Activated naive CD4-positive, alpha-beta T cell treated with anti-CD3 and anti-CD28 coated beads, Interleukin-2, amount 50 U/mL, for 16 hours (primary cell): ENCODE results near the gene SYNE2.

Source experiments
- DNase-seq: peaks from one replicate; pipeline ENCODE4 v3.0.0-alpha.2; 2020

The SYNE2 gene

DNA sequence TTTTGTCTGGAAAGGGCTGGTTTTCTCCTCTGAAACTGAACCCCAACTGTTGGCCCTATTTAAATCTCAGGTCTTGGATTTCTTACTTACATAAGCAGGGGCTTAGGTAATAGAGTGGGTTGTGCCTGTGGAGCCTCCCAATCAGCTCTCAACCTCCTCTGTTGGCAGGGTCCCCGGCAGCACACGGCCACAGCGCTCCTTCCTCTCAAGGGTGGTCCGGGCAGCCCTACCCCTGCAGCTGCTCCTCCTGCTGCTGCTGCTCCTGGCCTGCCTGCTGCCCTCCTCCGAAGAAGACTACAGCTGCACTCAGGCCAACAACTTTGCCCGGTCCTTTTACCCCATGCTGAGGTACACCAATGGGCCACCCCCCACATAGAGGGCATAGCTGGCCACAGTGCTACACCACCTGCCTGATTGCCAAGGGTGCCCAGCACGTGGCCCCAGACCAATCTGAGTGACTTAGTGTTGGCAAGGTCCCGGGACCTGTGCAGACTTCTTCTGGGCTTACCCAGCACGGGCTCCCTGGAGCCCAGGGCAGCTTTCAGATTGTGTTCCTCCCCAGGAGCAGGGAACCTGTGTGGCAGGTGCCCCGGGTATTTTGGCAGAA is 372.4 kb downstream of the SYNE2 start:
- no peak for DNase-seq

DNA sequence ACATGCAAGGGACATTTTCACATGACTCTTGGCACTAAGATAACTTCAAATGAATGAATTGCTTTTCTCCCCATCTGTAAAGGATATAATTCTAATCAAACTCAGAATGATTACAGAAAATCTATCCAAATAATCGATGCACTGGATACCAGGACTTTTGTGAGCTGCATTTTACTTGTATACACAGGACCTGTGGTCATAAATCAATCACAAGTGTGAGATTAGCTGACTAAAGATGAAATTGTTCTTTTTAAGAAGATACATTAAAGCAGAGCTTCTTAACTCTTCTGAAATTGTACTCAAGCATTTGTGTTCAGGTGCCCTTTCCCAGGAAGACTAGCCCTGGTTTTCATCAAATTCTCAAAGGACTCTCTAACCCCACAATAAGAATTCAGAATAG is 375.1 kb downstream of the SYNE2 start:
- no peak for DNase-seq

DNA sequence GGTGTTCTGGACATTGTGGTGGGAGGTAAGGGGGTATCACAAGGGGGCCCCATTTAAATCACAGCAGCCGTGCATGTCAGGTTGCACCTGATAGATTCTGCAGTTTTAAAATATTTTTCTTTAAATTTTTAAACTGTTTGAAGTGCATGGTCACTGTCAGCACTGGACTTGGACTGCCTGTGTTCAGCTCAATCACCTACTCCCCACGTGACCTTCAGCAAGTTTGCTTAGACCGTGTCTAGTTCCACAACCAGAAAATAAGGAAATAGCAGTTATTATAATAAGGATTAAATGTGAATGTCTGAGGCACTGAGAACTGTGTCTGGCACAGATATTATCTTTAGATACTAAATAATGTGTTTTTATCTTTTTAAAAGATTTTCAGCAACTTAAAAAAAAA is 376.7 kb downstream of the SYNE2 start:
- DNase-seq = no peak

DNA sequence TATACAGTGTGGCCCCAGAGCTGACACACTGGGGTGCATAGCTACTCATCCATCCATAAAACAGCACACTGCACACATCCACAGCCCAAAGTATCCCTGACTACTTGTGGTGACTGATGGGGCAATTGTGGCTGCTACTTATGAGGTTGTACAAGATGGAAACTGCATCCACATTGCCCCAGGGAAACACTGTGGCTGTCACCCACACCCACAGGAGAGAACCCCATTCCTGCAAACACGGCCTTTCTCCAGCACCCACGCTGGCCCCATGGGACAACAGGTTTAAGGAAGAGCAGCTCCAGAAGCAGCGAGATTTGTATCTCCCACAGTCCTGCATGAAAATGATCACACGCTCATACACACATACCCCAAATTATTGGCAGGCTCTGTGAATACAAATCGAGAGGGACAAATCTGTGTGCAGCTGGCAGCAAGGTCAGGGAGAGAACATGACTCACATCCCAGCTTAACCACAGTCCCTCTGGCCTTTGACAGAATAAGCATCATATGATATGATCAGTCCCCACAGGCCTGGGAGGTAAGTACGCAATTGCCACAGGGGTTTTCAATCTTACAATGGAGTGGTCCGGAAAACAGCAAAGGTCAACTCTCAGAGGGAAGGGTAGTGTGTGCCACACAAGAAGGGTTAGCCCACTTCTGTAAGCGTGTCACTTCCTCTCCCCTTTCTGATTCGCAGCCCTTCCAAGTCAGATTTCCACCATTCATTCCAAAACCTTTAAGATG is 379.5 kb downstream of the SYNE2 start:
- DNase-seq = no peak

DNA sequence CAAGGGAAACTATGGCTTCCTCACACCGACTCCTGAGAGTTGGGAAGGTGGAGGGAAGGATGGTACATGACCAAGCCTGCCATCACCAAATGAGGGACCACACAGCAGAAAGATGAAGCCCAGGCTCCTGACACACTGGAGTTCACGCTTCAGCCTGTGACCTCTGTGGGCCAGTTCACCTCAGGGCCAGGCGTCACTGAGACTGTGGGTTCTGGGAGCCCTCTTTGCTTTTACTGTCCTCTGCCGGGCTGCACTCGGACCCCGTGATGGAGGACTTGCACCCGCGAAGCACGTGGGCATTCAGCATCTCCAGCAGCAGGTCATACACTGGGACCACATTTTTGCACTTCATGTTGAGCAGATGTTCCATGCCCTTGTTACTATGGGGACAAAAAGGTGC is 380.1 kb downstream of the SYNE2 start:
- DNase-seq = no peak

DNA sequence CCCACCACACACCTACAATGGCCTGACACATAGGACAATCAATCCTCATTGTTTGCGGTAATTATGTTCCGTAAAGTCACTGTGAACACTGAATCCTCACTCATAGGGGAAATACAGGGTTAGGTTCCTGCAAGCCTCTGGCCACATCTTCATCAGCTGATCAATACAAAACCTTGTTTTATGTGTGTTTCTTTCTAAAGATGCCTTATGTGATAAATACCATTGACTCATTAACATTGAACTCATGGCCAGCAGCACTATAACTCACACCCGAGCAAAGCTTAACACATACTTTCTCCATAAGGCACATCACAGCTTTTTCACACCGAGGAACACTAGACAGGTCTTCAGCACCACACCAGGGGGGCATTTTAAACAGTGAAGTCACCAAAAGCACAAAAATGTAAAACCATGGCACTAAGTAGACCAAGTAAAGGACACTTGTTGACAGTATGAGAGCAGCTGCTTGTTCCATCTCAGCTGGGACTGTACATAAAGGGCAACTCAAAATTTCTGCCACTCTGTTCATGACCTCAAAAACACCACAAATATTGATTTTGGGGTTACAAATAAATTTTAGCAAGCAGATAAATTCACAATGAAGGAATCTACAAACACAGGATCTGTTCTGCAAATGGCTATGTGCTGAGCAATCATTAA is 380.9 kb downstream of the SYNE2 start:
- DNase-seq = no peak

DNA sequence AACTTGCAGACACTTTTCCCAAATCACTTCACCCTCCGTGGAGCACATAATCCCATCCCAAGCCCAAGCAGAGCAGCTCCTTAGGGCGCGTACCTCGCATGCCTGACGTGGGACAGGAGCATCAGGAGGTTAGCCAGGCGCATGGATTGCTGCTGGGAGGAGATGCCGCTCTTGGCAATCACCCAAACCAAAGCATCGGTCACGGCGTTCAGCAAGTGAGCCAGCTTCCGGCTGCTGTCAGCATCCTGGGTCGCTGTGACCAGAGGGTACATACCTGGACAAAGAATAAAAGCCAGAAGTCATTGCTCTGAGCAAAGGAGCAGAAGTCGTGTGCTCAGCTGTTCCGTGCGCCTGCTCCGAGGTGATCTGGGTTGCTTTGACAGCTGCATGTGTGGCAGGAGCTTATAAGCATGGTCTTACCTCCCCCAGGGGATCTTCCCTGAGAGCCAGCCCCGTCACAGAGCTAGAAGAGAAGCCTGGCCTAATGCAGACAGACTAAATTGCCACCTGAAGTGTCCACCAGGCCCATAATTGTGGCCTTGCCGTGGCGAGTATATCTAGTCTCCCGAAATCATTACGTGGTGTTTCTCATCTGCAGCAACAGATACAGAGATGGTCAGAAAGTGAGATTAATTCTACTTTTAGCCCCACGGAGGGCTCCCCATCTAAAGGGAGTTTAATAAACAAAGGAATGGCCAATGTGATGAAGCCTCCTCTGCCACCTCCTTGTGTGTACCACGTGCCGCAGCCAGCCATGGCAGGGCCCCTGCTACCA is 382.3 kb downstream of the SYNE2 start:
- no peak for DNase-seq

DNA sequence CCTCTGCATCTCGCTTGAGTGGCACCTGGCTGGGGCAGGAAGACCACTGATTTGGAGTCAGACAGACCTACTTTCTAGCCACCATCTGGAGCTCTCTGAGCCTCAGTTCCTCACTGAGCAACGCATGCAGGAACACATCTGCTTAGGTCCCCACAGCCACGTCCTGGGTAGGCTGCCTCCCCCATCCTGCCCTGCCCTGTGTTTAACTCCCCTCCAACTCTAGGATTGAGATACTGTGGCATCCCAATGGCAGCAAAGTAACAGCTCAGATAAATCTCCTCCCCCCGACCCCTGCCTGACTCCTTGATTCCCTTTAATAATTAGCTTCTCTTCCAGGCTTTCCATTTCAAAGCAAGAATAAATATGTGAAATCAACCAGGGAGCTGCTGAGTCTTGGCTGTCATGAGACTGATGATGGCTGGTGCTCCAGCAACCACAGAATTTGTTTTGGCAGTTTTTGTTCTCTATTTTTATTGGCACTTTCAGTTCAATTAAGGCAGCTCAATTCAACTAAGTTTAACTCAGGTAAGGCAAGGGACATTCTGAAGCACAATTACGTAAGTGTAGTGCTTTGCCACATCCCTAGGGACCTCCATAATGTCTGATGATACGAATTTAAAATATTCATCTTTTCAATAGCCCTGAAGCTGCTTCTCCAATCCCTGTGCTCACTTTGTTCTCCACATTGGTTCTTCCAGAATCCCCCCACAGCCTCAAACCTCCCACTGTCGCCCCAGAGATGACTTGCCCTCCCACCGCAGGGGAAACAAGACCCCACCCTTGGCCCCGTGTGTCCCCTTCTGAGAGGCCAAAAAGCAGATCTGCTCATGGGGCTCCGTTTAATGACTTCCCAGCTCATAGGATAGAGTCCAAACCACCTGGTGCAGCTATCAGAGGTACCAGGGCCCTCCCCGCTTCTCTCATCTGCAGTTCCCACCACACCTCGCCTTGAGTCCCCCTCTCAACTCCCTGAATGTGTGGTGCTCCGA is 383.1 kb downstream of the SYNE2 start:
- no peak for DNase-seq

DNA sequence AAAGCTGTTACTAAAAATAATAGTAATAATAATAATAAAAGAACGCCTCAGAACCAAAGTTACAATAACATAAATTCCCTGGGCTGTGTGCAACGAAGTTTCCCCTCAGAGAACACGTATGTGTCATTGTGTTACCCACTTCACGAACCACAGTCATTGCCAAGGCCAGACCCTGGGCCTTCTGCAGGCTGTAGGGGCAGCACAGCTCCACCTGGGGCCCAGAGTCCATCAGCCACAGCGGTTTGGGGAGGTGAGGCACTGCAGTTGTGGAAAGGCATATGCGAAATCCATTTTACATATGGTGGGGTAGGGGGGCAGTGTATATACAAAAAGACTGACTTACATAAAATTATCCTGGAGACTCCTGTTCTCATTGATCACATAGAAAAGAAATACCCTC is 385.2 kb downstream of the SYNE2 start:
- no peak for DNase-seq

DNA sequence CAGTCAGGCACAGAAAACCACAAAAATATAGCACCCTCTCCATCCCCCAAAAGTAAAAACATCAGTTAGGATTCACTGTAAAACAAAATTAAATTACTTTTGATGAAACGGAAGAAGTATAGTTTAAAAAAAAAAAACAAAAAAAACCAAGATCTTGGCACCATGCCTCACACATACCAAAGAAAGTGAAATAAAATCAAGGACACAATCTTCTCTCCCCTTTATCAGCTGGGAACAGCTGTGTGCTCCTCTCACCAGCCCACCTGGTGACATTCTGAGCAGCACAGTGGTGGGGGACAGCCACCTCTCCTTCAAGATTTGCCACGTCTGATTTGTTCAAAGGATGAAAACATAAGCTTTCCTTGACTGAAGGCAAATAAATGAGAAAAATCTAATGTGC is 385.8 kb downstream of the SYNE2 start:
- no peak for DNase-seq

DNA sequence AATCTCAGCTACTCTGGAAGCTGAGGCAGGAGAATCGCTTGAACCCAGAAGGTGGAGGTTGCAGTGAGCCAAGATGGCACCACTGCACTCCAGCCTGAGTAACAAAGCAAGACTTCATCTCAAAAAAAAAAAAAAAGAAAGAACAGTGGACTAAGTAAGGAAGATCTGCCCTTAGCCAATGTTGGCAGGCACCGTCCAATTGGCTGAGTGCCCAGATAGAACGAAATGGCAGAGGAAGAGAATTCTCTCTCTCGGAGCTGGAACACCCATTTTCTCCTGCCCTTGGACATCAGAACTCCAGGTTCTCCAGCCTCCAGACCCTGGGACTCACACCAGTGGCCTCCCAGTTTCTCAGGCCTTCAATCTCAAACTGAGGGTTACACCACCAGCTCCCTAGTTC is 391.5 kb downstream of the SYNE2 start:
- DNase-seq = no peak

DNA sequence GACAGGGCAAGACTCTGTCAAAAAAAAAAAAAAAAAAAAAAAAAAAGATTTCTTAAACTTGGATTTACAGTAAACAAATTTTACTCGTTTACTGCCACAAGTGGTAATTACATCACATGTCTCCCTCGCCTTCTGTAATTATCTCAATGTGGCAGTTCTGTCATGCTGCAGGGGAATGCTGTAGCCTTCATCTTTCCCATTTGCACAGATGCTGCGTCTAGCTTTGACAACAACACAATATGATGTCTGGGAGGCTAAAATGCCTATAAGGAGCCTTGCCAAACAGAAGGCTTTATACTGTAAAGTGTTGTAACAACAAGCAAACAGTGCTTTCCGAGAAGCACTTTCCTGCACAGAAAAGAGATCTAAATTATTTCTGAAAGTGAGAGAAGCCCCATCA is 392.7 kb downstream of the SYNE2 start:
- no peak for DNase-seq

DNA sequence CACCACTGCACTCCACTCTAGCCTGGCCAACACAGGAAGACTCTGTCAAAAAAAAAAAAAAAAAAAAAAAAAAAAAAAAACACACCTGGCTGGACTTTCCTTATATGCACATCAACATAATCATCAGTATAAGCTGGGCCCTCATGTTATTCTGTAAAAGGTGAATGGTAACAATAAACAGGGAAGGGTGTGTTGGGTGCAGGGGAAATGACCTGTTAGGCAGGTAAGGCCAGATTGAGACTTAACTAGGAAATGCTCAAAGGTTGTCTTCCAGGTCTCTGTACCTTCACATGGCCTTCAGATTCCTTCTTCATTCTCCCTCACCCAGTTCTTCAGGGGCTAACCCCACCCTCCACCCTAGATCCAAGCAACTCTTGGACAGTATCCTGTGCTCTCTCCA is 393.9 kb downstream of the SYNE2 start:
- no peak for DNase-seq

DNA sequence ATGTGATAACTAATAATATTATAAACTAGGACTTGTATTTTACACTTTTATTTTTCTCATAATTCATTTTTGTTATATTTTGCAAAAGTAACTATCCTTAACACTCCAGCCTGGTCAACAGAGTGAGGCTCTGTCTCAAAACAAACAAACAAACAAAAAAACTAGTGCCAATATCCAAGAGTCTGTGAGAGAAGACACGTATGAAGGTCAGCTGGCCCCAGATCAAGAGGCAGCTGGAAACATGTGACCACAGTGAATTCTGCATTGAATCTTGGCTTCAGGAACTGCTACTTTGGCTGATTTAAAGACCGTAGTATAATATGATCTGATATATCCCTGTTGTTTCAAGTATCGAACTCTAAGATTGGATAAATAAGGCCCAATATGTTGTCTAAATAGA is 394.4 kb downstream of the SYNE2 start:
- DNase-seq = no peak

DNA sequence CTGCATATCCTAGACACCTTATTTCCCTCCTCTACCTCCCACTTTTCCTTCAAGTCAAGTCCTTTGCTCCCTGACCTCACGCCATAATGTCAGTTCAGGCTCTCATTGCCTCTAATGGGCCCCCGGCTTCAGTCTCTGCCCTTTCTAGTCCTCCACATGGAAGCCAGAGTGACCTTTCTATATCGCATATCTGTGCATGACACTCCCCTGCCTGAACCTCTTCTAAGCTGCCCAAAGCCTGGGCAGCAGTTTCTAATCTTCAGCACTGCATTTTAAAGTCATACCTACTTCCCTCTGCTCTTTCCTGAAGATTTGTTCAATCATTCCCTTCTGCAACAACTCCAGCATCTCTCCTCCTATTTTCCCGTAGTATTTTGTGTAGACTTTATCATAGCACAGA is 395.9 kb downstream of the SYNE2 start:
- no peak for DNase-seq

DNA sequence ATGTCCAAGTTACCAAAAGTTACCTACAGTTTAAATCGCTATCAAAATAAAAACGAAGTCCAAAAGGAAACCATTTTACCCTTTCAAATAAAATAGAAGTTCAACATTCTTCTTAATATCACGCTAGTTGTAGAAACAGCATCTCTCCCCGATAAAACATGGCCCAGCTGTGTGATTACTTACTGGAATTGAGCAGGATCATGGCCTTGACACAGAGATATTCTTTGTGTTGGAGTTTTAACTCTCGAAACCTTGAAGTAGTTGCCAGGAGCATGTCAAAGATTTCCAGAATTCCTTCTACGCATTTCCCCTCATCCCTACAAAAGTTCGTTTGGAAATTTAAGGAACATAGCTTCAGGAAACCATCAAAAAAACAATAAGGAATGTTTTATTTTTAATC is 396.6 kb downstream of the SYNE2 start:
- DNase-seq = no peak

DNA sequence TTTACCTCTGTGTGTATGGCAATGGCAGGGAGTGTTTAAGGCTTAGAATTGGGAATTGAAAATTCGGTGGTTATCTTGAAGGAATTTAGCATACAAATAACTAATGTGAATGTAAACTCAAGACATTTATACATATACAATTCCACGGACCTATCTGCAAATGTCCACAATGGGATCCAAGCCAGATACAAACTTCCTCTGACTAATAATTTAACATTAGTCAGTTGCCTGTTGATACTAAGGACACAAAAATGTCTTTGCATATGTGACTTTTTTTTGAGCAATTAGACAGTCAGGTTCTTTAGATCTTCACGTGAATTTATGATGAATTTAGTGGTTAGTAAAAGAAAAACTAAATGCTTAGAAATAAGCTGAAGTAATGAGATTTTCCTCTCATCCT is 400.9 kb downstream of the SYNE2 start:
- no peak for DNase-seq

DNA sequence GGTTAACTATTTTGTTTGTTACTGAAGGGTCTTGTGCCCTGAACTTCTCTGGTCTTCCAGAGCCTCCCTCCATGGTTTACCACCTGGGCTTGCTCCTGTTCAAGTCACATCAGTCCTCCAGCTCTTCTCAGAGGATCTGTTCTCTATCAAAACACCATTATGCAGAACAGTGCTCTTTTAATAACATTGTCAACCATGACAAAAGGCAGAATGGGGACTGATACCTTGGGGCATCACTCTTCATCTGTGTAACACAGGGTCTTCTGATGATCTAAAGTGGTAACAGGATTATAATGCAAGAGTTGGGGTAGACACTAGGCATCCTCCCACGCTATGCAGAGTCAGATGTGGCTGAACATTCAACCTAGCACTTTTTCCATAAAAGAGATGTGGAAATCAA is 403.0 kb downstream of the SYNE2 start:
- DNase-seq = no peak

DNA sequence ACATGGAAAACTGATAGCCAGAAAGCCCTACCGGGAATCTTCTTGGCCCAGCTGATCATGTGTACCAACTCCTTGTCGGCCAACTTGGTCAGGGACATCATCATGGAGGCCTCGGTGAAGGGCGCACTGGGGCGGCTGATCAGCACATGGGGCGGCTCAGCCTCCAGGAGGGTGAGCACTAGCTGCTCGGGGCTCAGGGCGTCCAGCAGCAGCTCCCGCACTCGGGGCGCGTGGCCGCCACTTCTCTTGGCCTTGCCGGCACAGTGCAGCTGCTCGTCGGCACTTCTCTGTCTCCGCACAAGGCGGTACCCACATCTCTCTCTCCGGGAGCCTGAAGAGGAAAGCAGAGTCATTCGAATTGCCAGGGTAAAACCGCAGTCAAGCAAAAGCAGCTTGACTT is 407.6 kb downstream of the SYNE2 start:
- no peak for DNase-seq

DNA sequence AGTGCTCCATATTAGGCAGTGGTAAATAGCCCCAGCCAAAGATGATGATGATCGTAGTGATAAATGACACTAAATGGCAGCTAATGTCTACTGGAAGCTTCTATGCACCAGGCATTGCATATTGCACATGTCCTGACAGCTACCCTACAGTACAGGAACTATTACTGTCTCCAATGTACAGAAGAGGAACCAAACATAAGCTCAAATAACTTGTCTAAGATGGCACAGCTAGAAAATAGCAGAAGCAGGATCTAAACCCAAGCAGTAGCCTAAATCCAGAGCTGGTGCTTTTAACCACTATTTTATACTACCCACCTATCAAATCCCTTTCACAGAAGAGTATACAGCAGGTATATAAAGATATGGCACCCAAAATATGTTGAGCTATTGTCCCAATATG is 412.4 kb downstream of the SYNE2 start:
- DNase-seq = no peak

DNA sequence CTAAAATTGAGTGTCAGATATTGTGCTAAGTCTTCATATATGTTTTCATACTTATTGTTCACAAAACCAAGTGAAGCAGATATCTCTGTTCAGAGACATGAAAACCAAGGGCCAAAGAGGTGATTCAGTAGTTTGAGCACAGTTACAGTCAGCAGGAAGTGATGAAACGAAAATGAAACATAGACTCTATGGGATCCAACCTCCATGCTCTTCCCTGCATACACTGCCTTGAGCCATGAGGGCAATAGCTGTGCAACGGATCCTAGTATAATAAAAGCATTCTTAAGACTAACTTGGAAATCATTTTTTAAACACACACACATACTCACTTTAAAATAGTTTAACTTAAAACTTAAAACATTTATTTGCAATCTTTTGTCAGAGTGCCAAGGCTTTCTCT is 413.4 kb downstream of the SYNE2 start:
- DNase-seq = no peak

DNA sequence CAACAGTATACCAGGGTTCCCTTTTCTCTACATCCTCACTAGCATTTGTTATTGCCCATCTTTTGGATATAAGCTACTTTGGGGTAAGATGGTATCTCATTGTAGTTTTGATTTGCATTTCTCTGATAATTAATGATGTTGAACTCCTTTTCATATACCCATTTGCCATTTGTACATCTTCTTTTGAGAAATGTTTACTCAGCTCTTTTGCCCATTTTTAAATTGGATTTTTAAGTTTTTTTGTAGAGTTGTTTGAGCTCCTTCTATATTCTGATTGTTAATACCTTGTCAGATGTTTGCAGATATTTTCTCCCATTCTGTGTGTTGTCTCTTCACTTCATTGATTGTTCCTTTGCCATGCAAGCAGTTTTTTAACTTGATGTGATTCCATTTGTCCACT is 419.2 kb downstream of the SYNE2 start:
- no peak for DNase-seq
